HCT116 (cell line): ENCODE data around the gene GIMAP8. TPM values are rescaled to one million over a fixed set of nuclear protein-coding genes. Genes with fewer than 3 reads are reported as not detected.

Experiments
- ATAC-seq: fragments of 200-7000 bp; cut with Tn5 transposase; 2 replicates; pipeline ENCODE4 v1.9.1; 2020; ENCODE audit warnings: mild to moderate bottlenecking, moderate library complexity
- BruUV-seq: library from RNA; stranded (reverse); fragments of 400-500 nt; replicated peaks from 2 replicates; lab custom pipeline; 2021; lab: Mats Ljungman, UMichigan
- CTCF ChIA-PET: fragments of 300-600 bp; sonication (Branson Sonifier 250); formaldehyde crosslinking; loops from one replicate; lab custom pipeline; 2021; ENCODE audit warnings: antibody characterized with exemption; lab: Charles Lee
- POLR2A ChIA-PET: fragments of 300-600, 350-600 bp; sonication (Branson Sonifier 250); formaldehyde crosslinking; loops from one replicate; lab custom pipeline; 2021; ENCODE audit warnings: antibody characterized with exemption; lab: Charles Lee
- RAD21 ChIA-PET, 2 experiments: fragments of 300-600 bp; sonication (Branson Sonifier 250); formaldehyde crosslinking; loops; one replicate each; lab custom pipeline; 2023; ENCODE audit warnings: low total read pairs in 2 of 2; ENCODE audit not compliant: uncharacterized antibody in 2 of 2, unreplicated experiment in 2 of 2, low non-redundant PET in 1 of 2; lab: Charles Lee
- DNase-seq: peaks from one replicate; pipeline ENCODE4 v3.0.0-alpha.2; 2010; ENCODE audit warnings: low read depth, low spot score
- H2AFZ ChIP-seq: fragments of 200-600 bp; shearing (Covaris generic), sonication (generic); 2 replicates; pipeline ENCODE4 v1.6.1; 2017; ENCODE audit warnings: low read depth, mixed run types, mixed read lengths, antibody characterized with exemption, low read length; ENCODE audit not compliant: poor library complexity, severe bottlenecking
- H3K27ac ChIP-seq: 2 replicates; pipeline ENCODE4 v1.5.1; 2012; ENCODE audit warnings: low read depth, low read length
- H3K27me3 ChIP-seq: fragments of 200-600 bp; sonication (generic); 2 replicates; pipeline ENCODE4 v1.6.1; 2016; ENCODE audit warnings: mixed run types, low read length, mixed read lengths; ENCODE audit not compliant: insufficient read depth
- H3K36me3 ChIP-seq, 2 experiments: fragments of 200-500 bp in 1 of 2; fragments of 200-600 bp in 1 of 2; sonication (Bioruptor generic) in 1 of 2; sonication (generic) in 1 of 2; 2 replicates each; pipeline versions ENCODE4 v1.5.1 to v1.6.1; 2014 to 2016; ENCODE audit warnings: low read length in 2 of 2, inconsistent platforms in 1 of 2, mixed read lengths in 1 of 2, mixed run types in 1 of 2; ENCODE audit not compliant: insufficient read depth in 2 of 2, control insufficient read depth in 1 of 2
- H3K4me1 ChIP-seq, 2 experiments: fragments of 200-600 bp in 1 of 2; sonication (generic) in 1 of 2; 2 replicates each; pipeline versions ENCODE4 v1.5.1 to v1.6.1; 2012 to 2017; ENCODE audit warnings: low read length in 2 of 2, inconsistent platforms in 1 of 2, mild to moderate bottlenecking in 1 of 2, mixed read lengths in 1 of 2, mixed run types in 1 of 2, moderate library complexity in 1 of 2; ENCODE audit not compliant: insufficient read depth in 2 of 2, control insufficient read depth in 1 of 2
- H3K4me2 ChIP-seq: fragments of 200-600 bp; sonication (generic); 2 replicates; pipeline ENCODE4 v1.6.1; 2017; ENCODE audit warnings: mixed run types, low read length, mixed read lengths
- H3K4me3 ChIP-seq, 2 experiments: fragments of 200-600 bp in 1 of 2; sonication (generic) in 1 of 2; replicated peaks in 1 of 2; 2 replicates each; pipeline ENCODE4 v1.5.1; 2011 to 2016; ENCODE audit warnings: low read length in 2 of 2, control low read depth in 1 of 2, low read depth in 1 of 2, mild to moderate bottlenecking in 1 of 2, mixed read lengths in 1 of 2, mixed run types in 1 of 2
- H3K79me2 ChIP-seq: fragments of 200-600 bp; sonication (generic); 2 replicates; pipeline ENCODE4 v1.6.1; 2017; ENCODE audit warnings: mild to moderate bottlenecking, mixed run types, low read length, moderate library complexity, mixed read lengths; ENCODE audit not compliant: insufficient read depth
- H3K9ac ChIP-seq: fragments of 200-600 bp; sonication (generic); 2 replicates; pipeline ENCODE4 v1.6.1; 2016; ENCODE audit warnings: low read length, mixed read lengths
- H3K9me2 ChIP-seq: fragments of 200-600 bp; sonication (generic), shearing (Covaris generic); 2 replicates; pipeline ENCODE4 v1.6.1; 2017; ENCODE audit warnings: mixed run types, mild to moderate bottlenecking, moderate library complexity; ENCODE audit not compliant: insufficient read depth
- H3K9me3 ChIP-seq, 2 experiments: fragments of 200-500 bp in 1 of 2; fragments of 200-600 bp in 1 of 2; sonication (Bioruptor generic) in 1 of 2; sonication (generic) in 1 of 2; 2 replicates each; pipeline ENCODE4 v1.6.1; 2014 to 2017; ENCODE audit warnings: low read length in 2 of 2, mixed read lengths in 2 of 2, inconsistent platforms in 1 of 2, low read depth in 1 of 2, mild to moderate bottlenecking in 1 of 2, mixed run types in 1 of 2, moderate library complexity in 1 of 2; ENCODE audit not compliant: control insufficient read depth in 1 of 2, insufficient read depth in 1 of 2
- H4K20me1 ChIP-seq: fragments of 200-600 bp; sonication (generic), shearing (Covaris generic); 2 replicates; pipeline ENCODE4 v1.6.1; 2017; ENCODE audit warnings: mixed run types, mild to moderate bottlenecking, moderate library complexity; ENCODE audit not compliant: insufficient read depth
- CBX3 ChIP-seq: IDR thresholded peaks from 2 replicates; pipeline ENCODE4 v1.6.1; 2012; ENCODE audit warnings: low read depth
- CEBPB ChIP-seq: IDR thresholded peaks from 2 replicates; pipeline ENCODE4 v1.6.1; 2012; ENCODE audit warnings: low read depth
- EGR1 ChIP-seq: IDR thresholded peaks from 2 replicates; pipeline ENCODE4 v1.6.1; 2012; ENCODE audit warnings: low read depth
- FOSL1 ChIP-seq: IDR thresholded peaks from 2 replicates; pipeline ENCODE4 v1.6.1; 2012; ENCODE audit warnings: low read depth
- JUND ChIP-seq: IDR thresholded peaks from 2 replicates; pipeline ENCODE4 v1.6.1; 2012
- POLR2AphosphoS5 ChIP-seq: IDR thresholded peaks from 2 replicates; pipeline ENCODE4 v1.6.1; 2011; ENCODE audit warnings: mild to moderate bottlenecking, low read depth, low read length, moderate library complexity
- SIN3A ChIP-seq: IDR thresholded peaks from 2 replicates; pipeline ENCODE4 v1.6.1; 2012; ENCODE audit warnings: low read depth
- SP1 ChIP-seq: IDR thresholded peaks from 2 replicates; pipeline ENCODE4 v1.6.1; 2012; ENCODE audit warnings: low read depth
- TCF7L2 ChIP-seq: IDR thresholded peaks from 2 replicates; pipeline ENCODE4 v1.7.0; 2011; ENCODE audit warnings: borderline replicate concordance, inconsistent platforms; ENCODE audit not compliant: insufficient read depth, insufficient read length; ENCODE audit errors: extremely low read depth
- YY1 ChIP-seq: IDR thresholded peaks from 2 replicates; pipeline ENCODE4 v1.6.1; 2011; ENCODE audit warnings: low read length, low read depth, moderate library complexity, mild to moderate bottlenecking; ENCODE audit not compliant: insufficient replicate concordance; ENCODE audit errors: extremely low read depth
- intact Hi-C: fragments of 100-400 bp; cut with micrococcal nuclease; formaldehyde crosslinking; loops from 2 replicates; pipeline ENCODE4 v1.10.0; 2022
- total RNA-seq: library from RNA; stranded (reverse); gene quantifications from one replicate; pipeline ENCODE4 v1.2.1, GENCODE V29; 2021; ENCODE audit not compliant: unreplicated experiment
- TF ChIP-seq, protein P1 (sequence below): IDR thresholded peaks from 2 replicates; pipeline ENCODE4 v1.6.1; 2012
- TF ChIP-seq, protein P2 (sequence below), 3 experiments: fragments of 200-600 bp in 1 of 3; sonication (generic) in 1 of 3; IDR thresholded peaks in 2 of 3; conservative IDR thresholded peaks in 1 of 3; 2 replicates each; pipeline ENCODE4 v1.5.1; 2012 to 2017; ENCODE audit warnings: low read depth in 2 of 3, low read length in 2 of 3, antibody characterized with exemption in 1 of 3, borderline replicate concordance in 1 of 3, control low read depth in 1 of 3, mild to moderate bottlenecking in 1 of 3, mixed read lengths in 1 of 3, mixed run types in 1 of 3, moderate library complexity in 1 of 3; ENCODE audit not compliant: insufficient read depth in 1 of 3
- TF ChIP-seq, protein P3 (sequence below): IDR thresholded peaks from 2 replicates; pipeline ENCODE4 v1.6.1; 2011; ENCODE audit warnings: mild to moderate bottlenecking, low read length, moderate library complexity; ENCODE audit not compliant: insufficient replicate concordance; ENCODE audit errors: extremely low read depth
- TF ChIP-seq, protein P4 (sequence below): IDR thresholded peaks from 2 replicates; pipeline ENCODE4 v1.6.1; 2012

GIMAP8 gene
- total RNA-seq, 1 experiment from 2014 or later = 0.15 TPM

DNA sequence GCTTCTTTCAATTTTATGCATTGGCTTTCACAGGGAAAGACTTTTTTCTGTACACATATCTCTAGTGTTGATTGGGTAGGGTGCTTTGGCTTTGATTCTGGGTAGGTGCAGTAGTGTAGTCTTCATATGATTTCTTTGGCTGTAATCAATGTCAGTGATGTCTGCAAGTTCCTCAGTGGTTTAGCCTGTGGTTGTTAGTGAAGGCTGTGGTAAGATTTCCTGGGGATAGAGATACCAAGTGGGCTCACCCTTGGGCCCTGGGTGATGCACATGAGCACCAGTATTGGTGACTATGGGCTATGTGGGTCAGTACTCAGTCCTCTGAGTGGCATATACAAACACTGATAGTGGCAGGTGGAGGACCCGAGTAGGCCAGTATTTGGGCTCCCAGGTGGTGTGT is 13.0 kb downstream of the GIMAP8 start:
- intact Hi-C loops = no loop called here
- CTCF ChIA-PET = no interaction called here
- Histone ChIP-seq H3K4me1 (no peaks in the 10 kb centered on the region), H4K20me1 (no peaks in the 10 kb centered on the region), H3K36me3 (no peaks in the 10 kb centered on the region), H3K27ac (no peak overlapping the region), H3K9ac (no peak overlapping the region), H3K9me3 (no peaks in the 10 kb centered on the region), H3K4me2 (no peak overlapping the region), H2AFZ (no peak overlapping the region), H3K4me3 (no peak overlapping the region), H3K79me2 (no peaks in the 10 kb centered on the region), H3K9me2 (no peaks in the 10 kb centered on the region), H3K27me3 (peaks cover 25% of the 10 kb centered on the region; the same call in 1 of the 2 replicates)
- DNase-seq (no peak), ATAC-seq (no peak)
- POLR2A ChIA-PET = no interaction called here
- no TSS peak for BruUV-seq
- RAD21 ChIA-PET = no interaction called here
- no peak for TF ChIP-seq EGR1
- TF ChIP-seq, protein P1, sequence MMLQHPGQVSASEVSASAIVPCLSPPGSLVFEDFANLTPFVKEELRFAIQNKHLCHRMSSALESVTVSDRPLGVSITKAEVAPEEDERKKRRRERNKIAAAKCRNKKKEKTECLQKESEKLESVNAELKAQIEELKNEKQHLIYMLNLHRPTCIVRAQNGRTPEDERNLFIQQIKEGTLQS = no peak
- TF ChIP-seq, protein P2, sequence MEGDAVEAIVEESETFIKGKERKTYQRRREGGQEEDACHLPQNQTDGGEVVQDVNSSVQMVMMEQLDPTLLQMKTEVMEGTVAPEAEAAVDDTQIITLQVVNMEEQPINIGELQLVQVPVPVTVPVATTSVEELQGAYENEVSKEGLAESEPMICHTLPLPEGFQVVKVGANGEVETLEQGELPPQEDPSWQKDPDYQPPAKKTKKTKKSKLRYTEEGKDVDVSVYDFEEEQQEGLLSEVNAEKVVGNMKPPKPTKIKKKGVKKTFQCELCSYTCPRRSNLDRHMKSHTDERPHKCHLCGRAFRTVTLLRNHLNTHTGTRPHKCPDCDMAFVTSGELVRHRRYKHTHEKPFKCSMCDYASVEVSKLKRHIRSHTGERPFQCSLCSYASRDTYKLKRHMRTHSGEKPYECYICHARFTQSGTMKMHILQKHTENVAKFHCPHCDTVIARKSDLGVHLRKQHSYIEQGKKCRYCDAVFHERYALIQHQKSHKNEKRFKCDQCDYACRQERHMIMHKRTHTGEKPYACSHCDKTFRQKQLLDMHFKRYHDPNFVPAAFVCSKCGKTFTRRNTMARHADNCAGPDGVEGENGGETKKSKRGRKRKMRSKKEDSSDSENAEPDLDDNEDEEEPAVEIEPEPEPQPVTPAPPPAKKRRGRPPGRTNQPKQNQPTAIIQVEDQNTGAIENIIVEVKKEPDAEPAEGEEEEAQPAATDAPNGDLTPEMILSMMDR (IDR thresholded peaks at IDR 0.05 in 2 of 3, conservative IDR thresholded peaks at IDR 0.05 in 1 of 3; ENCODE audit: borderline replicate concordance in 1 of 3, insufficient read depth in 1 of 3, low read depth in 2 of 3, low read length in 2 of 3) = no peak
- no peak for TF ChIP-seq YY1
- no peak for TF ChIP-seq CBX3
- TF ChIP-seq JUND = no peak
- TF ChIP-seq SP1 = no peak
- no peak for TF ChIP-seq POLR2AphosphoS5
- TF ChIP-seq, protein P3, sequence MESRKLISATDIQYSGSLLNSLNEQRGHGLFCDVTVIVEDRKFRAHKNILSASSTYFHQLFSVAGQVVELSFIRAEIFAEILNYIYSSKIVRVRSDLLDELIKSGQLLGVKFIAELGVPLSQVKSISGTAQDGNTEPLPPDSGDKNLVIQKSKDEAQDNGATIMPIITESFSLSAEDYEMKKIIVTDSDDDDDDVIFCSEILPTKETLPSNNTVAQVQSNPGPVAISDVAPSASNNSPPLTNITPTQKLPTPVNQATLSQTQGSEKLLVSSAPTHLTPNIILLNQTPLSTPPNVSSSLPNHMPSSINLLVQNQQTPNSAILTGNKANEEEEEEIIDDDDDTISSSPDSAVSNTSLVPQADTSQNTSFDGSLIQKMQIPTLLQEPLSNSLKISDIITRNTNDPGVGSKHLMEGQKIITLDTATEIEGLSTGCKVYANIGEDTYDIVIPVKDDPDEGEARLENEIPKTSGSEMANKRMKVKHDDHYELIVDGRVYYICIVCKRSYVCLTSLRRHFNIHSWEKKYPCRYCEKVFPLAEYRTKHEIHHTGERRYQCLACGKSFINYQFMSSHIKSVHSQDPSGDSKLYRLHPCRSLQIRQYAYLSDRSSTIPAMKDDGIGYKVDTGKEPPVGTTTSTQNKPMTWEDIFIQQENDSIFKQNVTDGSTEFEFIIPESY = no peak
- no peak for TF ChIP-seq TCF7L2
- TF ChIP-seq SIN3A = no peak
- TF ChIP-seq CEBPB = no peak
- TF ChIP-seq, protein P4, sequence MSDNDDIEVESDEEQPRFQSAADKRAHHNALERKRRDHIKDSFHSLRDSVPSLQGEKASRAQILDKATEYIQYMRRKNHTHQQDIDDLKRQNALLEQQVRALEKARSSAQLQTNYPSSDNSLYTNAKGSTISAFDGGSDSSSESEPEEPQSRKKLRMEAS = no peak
- no peak for TF ChIP-seq FOSL1
